ENCODE measurements around the gene SOCS2.
"Not testable (repeated sequence)": the region's sequence is repeated elsewhere in the genome, so short reads cannot be mapped to it uniquely, and the experiment has no call there.

Gene SOCS2, protein sequence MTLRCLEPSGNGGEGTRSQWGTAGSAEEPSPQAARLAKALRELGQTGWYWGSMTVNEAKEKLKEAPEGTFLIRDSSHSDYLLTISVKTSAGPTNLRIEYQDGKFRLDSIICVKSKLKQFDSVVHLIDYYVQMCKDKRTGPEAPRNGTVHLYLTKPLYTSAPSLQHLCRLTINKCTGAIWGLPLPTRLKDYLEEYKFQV

DNA sequence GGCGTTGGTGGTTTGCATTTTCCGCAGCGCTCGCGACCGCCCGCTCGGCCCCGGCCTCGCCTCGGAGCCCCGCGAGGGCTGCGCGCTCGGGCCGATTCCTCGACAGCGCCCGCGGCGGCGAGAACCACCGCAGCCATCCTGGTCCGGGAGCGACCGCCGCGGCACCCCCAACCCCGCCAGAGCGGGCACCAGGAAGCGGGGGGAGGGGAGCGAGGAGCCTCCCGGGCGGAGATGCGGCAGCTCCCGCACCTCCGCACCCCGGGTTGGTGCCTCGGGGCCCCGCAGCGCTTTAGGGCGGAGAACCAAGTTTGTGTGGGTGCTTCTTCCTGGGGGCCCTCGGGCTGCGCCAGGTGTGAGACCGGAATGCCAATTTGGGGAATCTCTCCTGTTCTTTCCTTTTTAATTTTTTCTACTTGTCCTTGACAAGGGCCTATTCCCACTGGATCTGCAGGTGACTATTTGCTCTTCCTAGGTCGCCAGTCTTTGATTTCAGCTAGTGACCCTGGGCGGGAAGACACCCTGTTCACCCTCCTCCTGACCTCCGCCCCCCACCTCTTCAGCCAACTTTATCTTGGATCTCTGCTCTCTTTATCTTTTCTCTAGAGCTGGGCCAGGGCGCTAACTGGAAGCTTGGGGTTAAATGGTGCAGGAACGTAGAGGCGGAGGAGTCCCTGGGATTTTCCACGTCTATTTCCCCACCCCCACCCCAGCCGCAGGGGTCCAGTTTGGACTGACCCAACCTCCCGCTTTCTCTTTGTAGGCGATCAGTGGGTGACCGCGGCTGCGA, at the start of gene SOCS2:
Gene SOCS2, plus strand, starts transcription at position 751 of the 787 bp plus-strand sequence. CDS start 223 bp downstream, outside the sequence.
- DNase-seq = no peak

DNA sequence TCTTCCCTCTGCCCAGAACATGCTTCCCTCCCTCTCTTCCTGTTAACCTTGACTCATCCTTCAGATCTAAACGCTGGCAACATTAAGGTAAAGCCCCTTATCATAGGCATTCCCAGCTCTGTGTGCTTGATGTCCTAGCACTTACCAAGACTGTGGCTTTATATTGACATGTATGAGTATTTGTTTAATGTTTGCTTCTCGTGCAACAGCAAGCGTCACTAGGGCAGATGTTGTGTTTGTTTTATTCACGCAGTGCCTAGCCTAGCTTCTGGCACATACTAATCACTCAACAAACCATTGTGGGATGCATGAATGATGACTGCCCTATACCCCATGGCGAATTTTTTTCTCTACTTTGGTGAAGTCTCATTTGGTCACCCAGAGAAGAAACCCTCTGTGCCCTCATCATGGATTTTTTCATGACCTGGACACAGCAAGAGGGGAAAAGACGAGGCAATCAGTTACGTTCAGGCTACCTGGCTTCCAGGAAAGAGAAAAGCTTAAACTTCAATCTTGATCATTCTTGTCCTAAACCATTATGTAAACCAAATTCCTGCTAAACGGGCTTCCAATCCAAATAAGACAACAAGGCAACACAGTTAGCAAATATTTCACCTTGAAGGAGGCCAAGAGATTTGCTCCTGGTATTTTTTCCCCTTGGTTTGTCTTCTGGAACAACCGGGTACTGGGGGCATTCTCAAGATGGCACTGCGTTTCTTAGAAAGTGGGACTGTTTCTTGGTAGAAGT, 47.9 kb upstream of the SOCS2 start:
- DNase-seq = no peak

DNA sequence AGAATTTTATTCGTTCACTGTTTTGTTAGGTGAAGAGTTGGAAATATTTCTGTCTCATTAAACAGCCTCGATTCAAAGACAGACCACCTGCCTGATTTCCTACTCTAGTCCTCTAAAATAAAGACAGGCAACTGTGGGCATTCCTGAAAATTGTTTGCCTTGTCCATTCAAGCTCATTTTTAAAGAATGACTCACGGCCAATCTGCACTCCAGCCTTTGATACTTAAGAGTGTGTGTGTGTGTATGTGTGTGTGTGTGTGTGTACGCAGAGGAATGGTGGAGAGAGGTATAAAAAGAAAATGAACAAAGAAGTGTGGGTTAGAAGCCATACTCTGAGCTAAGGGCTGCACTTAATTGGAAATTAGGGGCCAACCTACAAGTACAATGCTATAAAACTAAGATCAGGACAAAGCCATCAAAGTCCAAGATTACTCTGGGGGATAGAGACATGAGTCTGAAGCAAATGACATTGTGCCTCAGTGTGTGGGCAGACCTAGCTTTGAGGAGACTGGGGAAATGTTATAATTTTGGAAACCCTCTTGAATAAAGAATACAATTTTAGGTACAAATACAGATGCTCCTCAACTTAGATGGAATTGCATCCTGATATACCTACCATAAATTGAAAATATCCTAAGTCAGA, 45.6 kb upstream of the SOCS2 start:
- DNase-seq = no peak

DNA sequence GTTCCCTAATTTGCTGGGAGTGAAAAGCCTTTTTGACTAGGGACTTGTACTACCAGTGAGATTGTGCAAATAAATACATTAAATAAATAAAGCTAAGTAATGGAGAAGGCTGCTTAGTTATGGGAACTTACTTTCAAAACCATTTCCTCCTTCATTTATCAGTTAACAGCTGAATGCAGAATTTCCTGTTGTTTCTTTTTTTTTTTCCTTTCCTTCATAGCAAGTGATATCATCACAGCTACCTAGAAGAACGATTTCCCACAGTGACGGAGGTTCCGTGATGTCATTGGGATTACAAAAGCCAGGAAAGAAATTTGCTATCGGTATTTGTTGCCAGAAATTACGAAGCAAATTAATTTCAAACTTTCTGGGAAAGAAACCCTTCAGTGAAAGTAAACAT, 42.1 kb upstream of the SOCS2 start:
- no peak for DNase-seq

DNA sequence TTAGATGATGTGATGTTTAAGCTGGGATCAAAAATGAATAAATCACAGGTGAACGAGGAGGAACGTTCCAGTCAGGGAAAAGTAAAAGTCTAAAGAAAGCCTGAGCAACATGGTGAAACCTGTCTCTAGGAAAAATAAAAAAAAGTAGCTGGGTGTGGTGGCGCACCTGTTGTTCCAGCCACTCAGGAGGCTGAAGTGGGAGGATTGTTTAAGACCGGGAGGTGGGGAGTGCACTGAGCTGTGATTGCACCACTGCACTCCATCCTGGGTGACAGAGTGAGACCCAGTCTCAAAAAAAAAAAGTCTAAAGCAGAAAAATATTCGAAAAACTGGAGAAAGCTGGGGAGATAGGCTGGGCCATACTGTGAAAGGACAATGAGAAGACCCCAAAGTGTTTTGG, 39.2 kb upstream of the SOCS2 start:
- DNase-seq = no peak

DNA sequence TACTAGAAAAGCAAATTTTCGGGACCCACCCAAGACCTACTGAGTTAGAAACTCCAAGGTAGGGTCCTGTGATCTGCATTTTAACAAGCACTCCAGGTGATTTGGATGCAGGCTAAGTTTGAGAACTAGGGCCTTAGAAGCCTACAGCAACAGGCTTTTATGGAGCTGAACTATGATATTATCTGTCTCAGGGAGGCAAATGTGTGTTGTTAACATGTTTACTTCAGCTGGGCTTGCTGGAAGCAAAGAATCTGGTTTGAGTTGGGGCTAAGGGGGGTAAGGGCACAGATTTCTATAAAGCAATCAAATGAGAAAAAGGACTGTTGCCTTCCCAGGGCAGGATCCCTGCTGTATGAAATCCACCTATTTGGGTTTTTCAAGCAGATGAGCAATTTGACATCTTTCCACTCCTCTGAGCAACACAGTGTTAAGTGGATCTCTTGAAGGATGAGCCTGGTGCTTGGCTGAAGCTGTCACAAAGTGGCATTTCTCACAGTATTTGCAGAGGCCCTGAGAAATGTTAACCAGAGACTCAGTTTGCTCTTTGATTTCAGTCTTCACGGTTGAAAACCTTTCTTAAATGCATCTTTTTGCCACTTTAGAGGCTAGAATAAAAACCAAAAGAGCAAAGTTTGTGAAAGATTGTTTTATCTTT, 36.2 kb upstream of the SOCS2 start:
- no peak for DNase-seq

DNA sequence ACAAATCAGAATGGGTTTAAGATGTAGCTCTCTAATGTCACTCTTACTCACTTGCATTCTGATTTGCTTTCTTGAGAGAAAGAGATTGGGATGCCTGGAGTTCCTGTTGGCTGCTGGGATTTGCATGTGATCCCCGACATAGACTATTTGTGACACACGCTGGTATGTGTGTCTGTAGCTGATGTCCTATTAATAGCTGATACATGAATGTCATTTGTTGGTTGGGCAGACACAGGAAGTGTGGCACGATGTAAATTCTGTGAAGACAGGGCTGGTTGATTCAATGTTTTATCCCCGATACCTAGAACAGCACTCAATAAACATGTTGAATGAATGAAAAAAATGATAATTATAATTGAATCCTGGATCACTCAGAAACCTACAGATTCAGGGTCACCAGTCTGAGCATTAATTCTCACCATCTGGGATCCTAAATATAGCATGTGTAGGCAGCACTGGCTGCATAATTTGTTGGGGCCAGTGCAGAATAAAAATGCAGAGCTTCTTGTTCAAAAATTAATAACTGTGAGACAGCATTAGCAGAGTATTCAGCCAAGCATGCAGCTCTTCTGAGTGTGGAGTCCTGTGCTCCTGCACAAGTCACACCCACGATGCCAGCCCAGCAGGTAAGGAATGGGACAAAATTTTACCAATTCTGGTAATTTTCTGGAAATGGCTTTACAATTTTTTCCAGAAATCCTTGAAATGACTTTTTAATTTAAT, 35.5 kb upstream of the SOCS2 start:
- DNase-seq = no peak

DNA sequence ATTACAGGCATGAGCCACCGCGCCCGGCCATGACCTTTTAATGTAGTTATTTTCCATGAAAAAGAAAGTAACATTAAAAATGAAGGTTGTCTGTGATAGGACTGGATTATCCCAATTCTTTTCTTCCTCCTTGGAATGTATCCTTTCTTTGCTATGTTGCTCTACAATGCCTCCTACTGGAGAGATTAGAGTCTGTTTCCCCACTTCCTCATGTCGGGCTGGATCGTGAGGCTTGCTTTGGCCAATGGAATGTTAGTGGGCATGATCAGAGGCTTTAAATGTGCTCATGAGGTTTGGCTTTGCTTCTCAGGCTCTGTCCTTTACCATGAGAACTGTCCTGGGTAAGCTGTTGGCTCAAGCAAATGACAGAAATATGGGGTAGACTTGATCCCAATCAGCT, 34.7 kb upstream of the SOCS2 start:
- no peak for DNase-seq

DNA sequence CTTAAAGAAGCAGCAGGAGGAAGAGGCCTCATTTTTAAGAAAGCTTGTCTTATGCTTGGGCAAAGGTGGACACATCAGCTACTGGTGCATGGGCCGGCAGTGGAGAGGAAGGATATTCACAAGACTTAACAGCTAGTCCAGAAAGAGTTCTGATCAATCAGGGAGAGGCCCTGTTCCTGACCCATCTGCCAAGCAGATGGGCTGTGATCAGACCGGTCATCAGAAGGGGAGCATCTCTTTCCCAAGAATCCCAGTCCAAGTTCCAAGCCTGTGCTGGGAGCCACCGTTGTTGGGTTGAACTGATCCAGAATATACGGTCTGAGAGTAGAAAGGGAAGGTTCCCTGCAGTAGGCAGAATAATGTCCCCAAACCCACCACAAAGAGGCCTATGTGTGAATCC, 32.7 kb upstream of the SOCS2 start:
- no peak for DNase-seq

DNA sequence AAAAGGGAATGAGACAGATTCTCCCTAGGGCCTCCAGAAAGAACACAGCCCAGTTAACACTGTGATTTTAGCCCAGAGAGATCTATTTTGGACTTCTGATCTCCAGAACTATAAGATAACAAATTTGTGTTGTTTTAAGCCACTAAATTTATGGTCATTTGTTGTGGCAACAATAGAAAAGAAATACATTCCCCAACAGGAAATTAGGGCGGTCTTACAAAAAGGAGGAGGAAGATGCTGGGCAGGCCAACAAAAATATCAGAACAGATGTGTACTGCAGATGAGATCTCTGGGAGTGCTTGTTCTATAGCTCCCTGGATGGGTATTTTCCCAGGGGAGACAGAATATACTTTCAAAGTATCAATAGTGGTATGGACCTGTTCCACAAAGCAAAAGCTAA, 32.0 kb upstream of the SOCS2 start:
- no peak for DNase-seq

DNA sequence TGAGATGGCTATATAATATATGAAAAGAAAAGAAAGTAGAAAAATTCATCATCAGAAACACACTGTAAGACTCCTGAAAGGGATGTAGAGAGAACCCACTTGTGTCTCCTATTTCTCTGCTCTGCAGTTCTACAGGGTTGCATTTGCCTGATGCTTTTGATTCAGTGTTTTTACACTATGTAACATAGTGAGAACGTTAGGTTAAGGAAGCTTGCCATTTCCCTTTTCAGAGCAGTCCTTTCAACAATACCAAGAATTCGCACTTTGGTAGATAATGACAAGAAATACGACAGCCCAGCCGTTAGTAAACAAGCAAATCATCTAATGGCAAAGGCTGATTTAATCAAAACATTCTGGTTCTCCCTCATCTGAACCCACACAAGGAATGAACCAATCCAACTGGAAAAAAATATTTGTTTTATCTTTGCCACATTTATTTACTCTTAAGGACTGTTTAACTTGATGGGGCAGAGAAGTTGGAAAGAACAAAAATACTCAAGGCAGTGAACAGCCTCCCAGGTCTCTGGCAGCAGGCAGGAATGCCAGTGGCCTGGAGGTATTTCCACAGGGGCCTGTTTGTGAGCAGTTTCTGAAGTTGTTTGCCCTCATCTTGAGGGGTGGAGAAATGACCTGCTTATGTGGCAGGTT, 30.8 kb upstream of the SOCS2 start:
- DNase-seq = no peak

DNA sequence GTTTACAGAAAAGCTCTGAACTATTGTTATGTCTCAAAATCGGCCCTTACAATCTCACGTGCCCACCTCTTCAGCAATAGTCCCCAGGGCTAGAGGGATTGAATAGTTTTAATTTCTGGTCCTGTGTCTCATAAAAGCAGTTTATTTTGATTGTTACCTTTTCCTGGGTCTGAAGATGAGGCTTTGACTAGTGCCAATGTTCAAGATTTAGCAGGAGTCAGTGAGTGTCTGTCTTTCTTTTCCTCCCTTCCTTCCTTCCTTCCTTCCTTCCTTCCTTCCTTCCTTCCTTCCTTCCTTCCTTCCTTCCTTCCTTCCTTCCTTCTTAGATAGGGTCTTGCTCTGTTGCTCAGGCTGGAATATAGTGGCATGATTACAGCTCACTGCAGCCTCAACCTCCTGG, 24.7 kb upstream of the SOCS2 start:
- DNase-seq = no peak

DNA sequence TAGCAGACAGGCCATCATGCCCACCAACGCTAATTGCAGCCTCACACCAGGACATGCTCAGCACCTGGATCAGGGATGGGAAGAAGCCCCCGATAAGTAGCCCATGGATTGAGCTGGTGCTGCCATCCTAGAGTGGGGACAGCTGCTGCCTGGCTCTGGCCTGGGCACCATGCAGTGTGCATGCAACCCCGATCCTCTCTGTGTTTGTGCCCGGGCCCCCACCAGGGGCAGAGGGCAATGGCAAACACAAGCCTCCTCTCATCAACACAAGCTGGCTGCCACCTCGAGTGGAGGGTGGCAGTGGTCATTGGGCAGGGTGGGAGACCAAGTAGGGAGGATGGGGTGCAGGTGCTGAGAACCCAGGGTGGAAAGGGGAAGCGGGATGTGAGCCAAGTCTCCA, 23.3 kb upstream of the SOCS2 start:
- DNase-seq = no peak

DNA sequence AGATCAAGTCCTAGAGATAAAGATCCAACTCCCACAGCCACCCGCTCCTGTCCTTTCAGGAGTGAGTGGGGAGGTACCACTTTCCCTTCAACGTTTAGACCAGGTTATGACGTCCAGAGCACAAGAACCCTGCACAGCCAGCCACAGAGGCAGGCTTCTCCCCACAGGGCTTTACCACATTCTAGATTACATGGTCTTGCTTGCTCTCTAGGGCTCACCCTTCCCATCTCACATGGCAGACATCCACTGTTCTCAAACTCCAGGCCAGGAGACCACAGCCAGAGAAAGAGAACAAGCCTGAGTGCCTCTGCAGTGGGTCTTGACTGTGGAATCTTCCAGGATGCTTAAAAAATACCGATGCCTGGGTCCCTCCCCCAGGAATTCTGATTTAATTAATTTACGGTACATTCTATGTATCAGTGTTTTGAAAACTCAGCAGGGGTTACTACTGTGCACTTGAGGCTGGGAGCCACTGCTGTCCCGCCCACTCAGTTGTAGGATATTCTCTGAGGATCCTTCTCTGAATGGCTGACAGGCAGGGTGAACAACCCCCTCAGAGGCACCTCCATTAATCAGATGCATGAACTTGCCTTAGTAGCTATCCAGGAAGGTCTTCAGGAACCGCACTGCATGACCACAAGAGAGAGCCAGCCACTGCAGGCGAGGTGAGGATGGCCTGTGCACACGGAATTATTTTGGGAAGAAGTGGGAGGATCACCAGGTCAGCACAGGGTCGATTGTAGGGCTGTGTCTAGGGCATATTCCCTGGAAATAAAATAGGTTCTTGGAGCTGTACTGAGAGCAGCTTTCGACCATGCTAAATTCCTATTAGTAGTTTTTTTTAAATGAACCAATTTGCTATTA, 21.5 kb upstream of the SOCS2 start:
- DNase-seq = no peak

DNA sequence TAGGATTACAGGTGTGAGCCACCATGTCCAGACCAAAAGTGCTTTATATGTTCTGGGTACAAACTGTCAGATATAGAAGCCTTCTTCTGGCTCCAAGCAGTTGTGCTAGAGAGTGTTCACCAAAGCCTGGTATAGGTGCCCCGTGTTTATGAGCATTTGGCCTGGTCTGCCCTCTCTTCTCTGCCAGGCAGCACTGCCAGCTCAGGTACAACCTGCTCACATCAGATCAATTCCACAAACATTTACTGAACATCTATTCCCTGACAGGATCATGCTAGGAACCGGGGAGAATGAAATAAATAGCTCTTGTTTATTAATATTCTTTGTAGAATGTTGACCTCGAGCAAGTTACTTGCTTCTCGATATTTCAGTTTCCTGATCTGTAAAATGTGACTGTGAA, 20.0 kb upstream of the SOCS2 start:
- DNase-seq = no peak

DNA sequence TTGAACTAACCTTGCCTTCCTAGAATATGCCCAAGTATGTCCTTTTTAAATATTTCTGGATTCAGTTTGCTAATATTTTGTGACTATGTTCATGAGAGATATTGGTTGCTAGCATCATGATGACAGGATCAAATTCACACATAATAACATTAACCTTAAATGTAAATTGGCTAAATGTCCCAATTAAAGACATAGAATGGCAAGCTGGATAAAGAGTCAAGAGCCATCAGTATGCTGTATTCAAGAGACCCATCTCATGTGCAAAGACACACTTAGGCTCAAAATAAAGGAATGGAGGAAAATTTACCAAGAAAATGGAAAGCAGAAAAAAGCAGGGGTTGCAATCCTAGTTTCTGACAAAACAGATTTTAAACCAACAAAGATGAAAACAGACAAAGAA, 14.6 kb upstream of the SOCS2 start:
- DNase-seq = not testable (repeated sequence)

DNA sequence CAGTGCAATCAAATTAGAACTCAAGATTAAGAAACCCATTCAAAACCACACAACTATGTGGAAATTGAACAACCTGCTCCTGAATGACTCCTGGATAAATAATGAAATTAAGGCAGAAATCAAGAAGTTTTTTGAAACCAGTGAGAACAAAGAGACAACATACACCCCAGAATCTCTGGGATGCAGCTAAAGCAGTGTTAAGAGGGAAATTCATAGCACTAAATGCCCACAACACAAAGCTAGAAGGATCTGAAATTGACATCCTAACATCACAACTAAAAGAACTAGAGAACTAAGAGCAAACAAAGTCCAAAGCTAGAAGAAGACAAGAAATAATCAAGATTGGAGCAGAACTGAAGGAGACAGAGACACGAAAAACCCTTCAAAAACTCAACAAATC, 13.8 kb upstream of the SOCS2 start:
- DNase-seq = not testable (repeated sequence)

DNA sequence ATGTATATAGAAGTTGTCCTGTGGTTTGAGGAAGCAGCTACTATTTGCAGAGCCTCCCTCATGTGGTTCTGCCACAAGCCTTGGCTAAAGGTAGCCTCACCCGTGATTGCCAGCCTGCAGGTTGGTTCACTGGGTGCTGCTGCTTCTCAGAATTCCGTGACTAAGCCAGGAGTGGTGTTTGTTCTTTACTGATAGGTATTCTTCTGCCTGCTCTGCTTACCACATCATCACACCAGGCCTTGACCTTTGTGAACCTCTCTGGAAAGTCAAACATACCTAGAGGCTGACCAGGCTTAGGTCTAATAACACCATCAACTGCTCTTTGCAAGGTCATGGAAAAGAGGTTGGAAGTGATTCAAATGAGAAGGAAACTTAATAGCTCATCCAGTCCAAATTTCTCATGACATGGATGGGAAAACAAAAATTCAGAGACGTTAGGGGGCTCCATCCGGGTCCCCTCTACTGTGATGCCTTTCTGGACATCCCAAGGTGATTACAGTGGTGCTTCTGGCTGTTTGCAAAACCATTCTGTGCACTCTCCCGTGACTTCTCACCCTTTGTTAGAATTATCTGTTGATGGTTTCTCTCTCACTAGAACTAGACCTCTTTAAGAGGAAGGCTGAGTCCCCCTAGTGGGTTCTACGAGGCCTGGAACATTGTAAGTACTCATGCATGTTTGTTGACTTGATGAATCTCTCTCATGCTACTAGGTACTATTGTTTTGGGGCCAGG, 8.5 kb upstream of the SOCS2 start:
- DNase-seq = no peak

DNA sequence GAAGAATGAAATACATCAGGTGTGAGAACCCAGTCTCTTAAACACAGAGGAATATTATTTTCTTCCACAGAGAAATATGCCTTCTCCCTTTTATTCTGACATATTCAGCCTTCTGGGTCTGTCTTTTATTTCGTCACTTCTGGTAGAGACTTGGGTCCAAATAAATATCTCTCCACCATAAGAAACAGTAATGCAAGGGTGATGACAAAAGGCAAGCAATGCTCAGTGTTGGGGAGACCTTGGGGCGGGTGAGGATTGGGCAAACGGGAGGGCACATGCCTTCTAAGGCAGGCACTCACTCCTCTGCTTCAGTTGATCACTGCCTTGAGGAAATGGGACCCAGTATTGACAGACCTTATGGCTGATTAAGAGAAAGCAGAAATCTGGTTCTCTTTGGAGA, 6.7 kb upstream of the SOCS2 start:
- DNase-seq = no peak

DNA sequence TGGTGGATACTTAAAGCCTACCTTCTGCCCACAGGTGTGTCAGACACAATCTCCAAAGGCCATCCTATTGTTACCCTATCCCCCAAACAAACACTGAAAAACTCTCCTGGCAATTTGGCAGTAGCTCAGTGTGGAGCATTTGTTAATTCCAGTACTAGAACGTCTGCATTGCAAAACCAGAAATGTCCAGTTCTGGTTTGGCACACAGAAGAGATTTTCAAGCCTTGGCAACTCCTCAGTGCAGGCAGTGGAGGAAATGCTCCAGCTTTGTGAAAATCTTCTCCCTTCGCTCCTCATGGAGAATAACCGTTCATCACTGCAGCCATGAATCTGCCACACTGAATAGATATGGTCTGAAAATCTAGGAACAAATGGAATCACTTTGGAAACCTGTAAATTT, 5.3 kb upstream of the SOCS2 start:
- no peak for DNase-seq
